ENCODE results near the gene TVP23A. TPM values are rescaled to one million over a fixed set of nuclear protein-coding genes. Genes with fewer than 3 reads are reported as not detected.
A peak's percentile ranks its signal among the peaks of the same experiment; 100 is the strongest.

The TVP23A gene
- total RNA-seq, 1 experiment from 2014 or later: 3.1 TPM

DNA sequence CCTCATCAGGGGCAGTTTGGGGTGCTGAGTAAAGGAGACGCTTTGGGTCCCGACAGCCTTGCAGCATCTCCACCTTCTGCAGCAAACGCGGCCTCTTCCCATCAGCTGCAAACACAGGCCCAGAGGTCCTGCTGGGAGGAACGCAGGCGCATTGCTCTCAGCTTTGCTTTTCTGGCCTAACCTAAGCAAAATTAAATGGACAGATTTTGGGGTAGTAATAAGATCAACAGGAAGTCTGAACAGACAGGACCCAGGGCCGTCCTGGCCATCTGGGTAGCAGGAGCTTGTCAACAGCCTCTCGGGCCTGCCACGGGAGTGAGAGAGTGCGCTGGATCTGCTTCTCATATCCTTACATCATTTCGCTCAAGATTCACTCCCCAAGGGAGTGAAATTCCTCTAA is 67.8 kb downstream of the TVP23A start:
- Histone ChIP-seq H2AK5ac (ENCODE audit: insufficient read length, low read length) (no peak overlapping the region), H3K4me1 (ENCODE audit: insufficient read depth, low read length) (no peaks in the 10 kb centered on the region), H2BK15ac (ENCODE audit: low read depth, low read length) (no peak overlapping the region), H3K23ac (ENCODE audit: insufficient read length, low read depth, low read length) (no peak overlapping the region), H2BK120ac (ENCODE audit: low read depth, low read length, poor library complexity, severe bottlenecking) (no peak overlapping the region), H3K14ac (ENCODE audit: insufficient read depth, low read length) (no peak overlapping the region), H3K4ac (ENCODE audit: low read depth, low read length) (no peak overlapping the region), H4K5ac (ENCODE audit: insufficient read length, low read depth, low read length) (no peak overlapping the region), H2BK5ac (ENCODE audit: insufficient read length, low read length) (no peak overlapping the region), H3K4me2 (ENCODE audit: insufficient read depth, insufficient read length, low read length) (no peak overlapping the region), H4K91ac (ENCODE audit: insufficient read length, low read depth, low read length) (no peak overlapping the region), H3K27me3 (ENCODE audit: insufficient read depth, low read length) (no peaks in the 10 kb centered on the region), H3T11ph (ENCODE audit: low read length) (no peak overlapping the region), H2AFZ (ENCODE audit: low read length) (no peak overlapping the region), H3K79me2 (ENCODE audit: insufficient read depth, low read length) (no peaks in the 10 kb centered on the region; the same call in 1 of the 2 replicates), H3K79me1 (ENCODE audit: insufficient read depth, low read depth, low read length, poor library complexity, severe bottlenecking) (no peaks in the 10 kb centered on the region), H3K23me2 (ENCODE audit: insufficient read length, low read depth, low read length, poor library complexity, severe bottlenecking) (no peaks in the 10 kb centered on the region), H3K18ac (ENCODE audit: insufficient read length, low read depth, low read length) (peak overlapping the region; percentile 53), H4K8ac (replicated peaks; ENCODE audit: insufficient read length, low read depth, low read length) (no peak overlapping the region), H3K27ac (ENCODE audit: insufficient read length, low read depth, low read length) (no peak overlapping the region), H2BK20ac (ENCODE audit: low read depth, low read length, poor library complexity, severe bottlenecking) (no peak overlapping the region), H3K9ac (ENCODE audit: extremely low read depth, insufficient read length, low read length) (no peak overlapping the region), H3K56ac (ENCODE audit: insufficient read length, low read depth, low read length) (no peak overlapping the region), H4K20me1 (ENCODE audit: control insufficient read depth, insufficient read depth, insufficient read length) (no peaks in the 10 kb centered on the region), H2BK12ac (ENCODE audit: insufficient read length, low read depth, low read length) (no peak overlapping the region), H3K9me3 (ENCODE audit: control insufficient read depth, low read depth, low read length) (no peaks in the 10 kb centered on the region)
- no CpG with 5 or more reads among the region's 11 CpGs for WGBS (ENCODE audit: extremely low coverage, insufficient read length, low lambda C conversion rate)
- H3K4me3 Mint-ChIP-seq: no peak overlapping the region
- H3K4me1 Mint-ChIP-seq: no peaks in the 10 kb centered on the region
- H3K27me3 Mint-ChIP-seq (ENCODE audit: low read depth): no peaks in the 10 kb centered on the region
- peaks cover 0 to 47% (median 4%) of the 10 kb centered on the region in 3 experiments; a peak in 4 of 7 replicates for H3K36me3 Mint-ChIP-seq (ENCODE audit: insufficient read depth in 1 of 3, low read depth in 3 of 3)
- no peak for DNase-seq
- TF ChIP-seq, protein P1, sequence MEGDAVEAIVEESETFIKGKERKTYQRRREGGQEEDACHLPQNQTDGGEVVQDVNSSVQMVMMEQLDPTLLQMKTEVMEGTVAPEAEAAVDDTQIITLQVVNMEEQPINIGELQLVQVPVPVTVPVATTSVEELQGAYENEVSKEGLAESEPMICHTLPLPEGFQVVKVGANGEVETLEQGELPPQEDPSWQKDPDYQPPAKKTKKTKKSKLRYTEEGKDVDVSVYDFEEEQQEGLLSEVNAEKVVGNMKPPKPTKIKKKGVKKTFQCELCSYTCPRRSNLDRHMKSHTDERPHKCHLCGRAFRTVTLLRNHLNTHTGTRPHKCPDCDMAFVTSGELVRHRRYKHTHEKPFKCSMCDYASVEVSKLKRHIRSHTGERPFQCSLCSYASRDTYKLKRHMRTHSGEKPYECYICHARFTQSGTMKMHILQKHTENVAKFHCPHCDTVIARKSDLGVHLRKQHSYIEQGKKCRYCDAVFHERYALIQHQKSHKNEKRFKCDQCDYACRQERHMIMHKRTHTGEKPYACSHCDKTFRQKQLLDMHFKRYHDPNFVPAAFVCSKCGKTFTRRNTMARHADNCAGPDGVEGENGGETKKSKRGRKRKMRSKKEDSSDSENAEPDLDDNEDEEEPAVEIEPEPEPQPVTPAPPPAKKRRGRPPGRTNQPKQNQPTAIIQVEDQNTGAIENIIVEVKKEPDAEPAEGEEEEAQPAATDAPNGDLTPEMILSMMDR (conservative IDR thresholded peaks at IDR 0.05): no peak
- H3K27ac Mint-ChIP-seq: no peak overlapping the region; a peak in 1 of 7 replicates
- no peaks in the 10 kb centered on the region for H3K9me3 Mint-ChIP-seq
